ENCODE measurements around the gene PRPF40B. TPM values are rescaled to one million over a fixed set of nuclear protein-coding genes. Genes with fewer than 3 reads are reported as not detected.

PRPF40B gene
- total RNA-seq, 1 experiment from 2014 or later, result 33.3 TPM

DNA sequence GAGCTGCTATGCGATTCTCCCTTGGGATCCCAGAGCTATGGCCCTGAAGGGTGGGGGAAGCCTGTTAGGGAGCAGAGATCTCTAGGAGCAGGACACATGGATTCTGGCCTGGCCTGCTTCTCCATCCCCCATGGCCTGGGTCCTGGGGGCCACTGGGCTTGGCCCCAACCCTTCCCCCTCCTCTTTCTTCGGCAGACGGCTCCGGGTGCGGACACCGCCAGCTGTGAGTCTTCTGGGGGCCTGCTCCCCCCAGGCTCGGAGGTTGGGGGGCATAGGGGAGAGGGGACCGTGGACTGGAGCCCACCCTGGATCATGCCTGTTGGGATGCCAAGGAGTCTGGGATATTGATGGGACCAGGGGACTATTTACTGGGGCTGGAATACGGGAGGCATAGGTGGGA is 9.0 kb downstream of the PRPF40B start:
- Histone ChIP-seq H3K4me1 (no peaks in the 10 kb centered on the region), H3K9me3 (no peaks in the 10 kb centered on the region), H3K4me3 (ENCODE audit: low read depth, low read length) (no peak overlapping the region), H3K27me3 (replicated peaks; ENCODE audit: control insufficient read depth, insufficient read depth, low read length) (no peaks in the 10 kb centered on the region), H3K36me3 (ENCODE audit: control insufficient read depth, insufficient read depth, low read length) (peaks cover 1% of the 10 kb centered on the region; the same call in 1 of the 2 replicates)
- H3K9me3 Mint-ChIP-seq (ENCODE audit: unreplicated experiment), result no peaks in the 10 kb centered on the region
- CTCF ChIA-PET, result interaction anchor here (0.6 to 1.5 kb wide), 2 partner anchors 52 to 408 kb away, joined by 3 to 8 read pairs; no protein-coding TSS in a partner anchor
- BruUV-seq (replicated peaks), result no TSS peak
- TF ChIP-seq CTCF (IDR thresholded peaks at IDR 0.05; ENCODE audit: insufficient read depth in 1 of 2, low read depth in 1 of 2, low read length in 1 of 2, severe bottlenecking in 1 of 2, unreplicated experiment in 1 of 2), result no peak
- H3K27me3 Mint-ChIP-seq (ENCODE audit: insufficient read depth, unreplicated experiment), result no peaks in the 10 kb centered on the region
- DNase-seq, result peak in 1 of 2 experiments; percentile 12
- H3K36me3 Mint-ChIP-seq (ENCODE audit: insufficient read depth, unreplicated experiment), result peaks cover 16% of the 10 kb centered on the region
- POLR2A ChIA-PET, result interaction anchor here (0.5 kb wide), 1 partner anchor 43 kb away, joined by 3 read pairs; no protein-coding TSS in a partner anchor
- no peak overlapping the region for H3K27ac Mint-ChIP-seq (ENCODE audit: unreplicated experiment)
- H3K4me3 Mint-ChIP-seq (ENCODE audit: unreplicated experiment), result no peak overlapping the region
- intact Hi-C loops (cut with micrococcal nuclease; ENCODE audit: unreplicated experiment), result no loop called here
- peaks cover 7% of the 10 kb centered on the region for H3K4me1 Mint-ChIP-seq (ENCODE audit: low read depth, unreplicated experiment)

- POLR2A ChIA-PET, result interaction anchor here (0.5 kb wide), 1 partner anchor 43 kb away, joined by 3 read pairs; no protein-coding TSS in a partner anchor
- CTCF ChIA-PET, result interaction anchor here (0.5 to 1.5 kb wide), 5 partner anchors 10 to 407 kb away, joined by 3 to 8 read pairs (median 3); no protein-coding TSS in a partner anchor
- intact Hi-C loops (cut with micrococcal nuclease; ENCODE audit: unreplicated experiment), result no loop called here
Measured at GRCh38 chr12:49632986-49633702, 9.8 kb downstream of the PRPF40B start.

More at GRCh38 chr12:49632986-49633702, 9.8 kb downstream of the PRPF40B start:
- Histone ChIP-seq H3K4me1 (no peaks in the 10 kb centered on the region), H3K36me3 (ENCODE audit: control insufficient read depth, insufficient read depth, low read length) (peaks cover 1% of the 10 kb centered on the region; the same call in 1 of the 2 replicates), H3K4me3 (ENCODE audit: low read depth, low read length) (no peak overlapping the region), H3K27me3 (replicated peaks; ENCODE audit: control insufficient read depth, insufficient read depth, low read length) (no peaks in the 10 kb centered on the region), H3K9me3 (no peaks in the 10 kb centered on the region)
- Mint-ChIP-seq H3K4me3 (ENCODE audit: unreplicated experiment) (no peak overlapping the region), H3K27me3 (ENCODE audit: insufficient read depth, unreplicated experiment) (no peaks in the 10 kb centered on the region), H3K36me3 (ENCODE audit: insufficient read depth, unreplicated experiment) (peaks cover 16% of the 10 kb centered on the region), H3K27ac (ENCODE audit: unreplicated experiment) (no peak overlapping the region), H3K4me1 (ENCODE audit: low read depth, unreplicated experiment) (peaks cover 7% of the 10 kb centered on the region), H3K9me3 (ENCODE audit: unreplicated experiment) (no peaks in the 10 kb centered on the region)
- peak in 1 of 2 experiments; percentile 26 for DNase-seq
- BruUV-seq (replicated peaks), result no TSS peak
- TF ChIP-seq CTCF (IDR thresholded peaks at IDR 0.05; ENCODE audit: insufficient read depth in 1 of 2, low read depth in 1 of 2, low read length in 1 of 2, severe bottlenecking in 1 of 2, unreplicated experiment in 1 of 2), result no peak
